Mononuclear cell (primary cell): ENCODE measurements around the gene SIAH1. TPM values are rescaled to one million over a fixed set of nuclear protein-coding genes. Genes with fewer than 3 reads are reported as not detected.
"Not testable (repeated sequence)": the region's sequence is repeated elsewhere in the genome, so short reads cannot be mapped to it uniquely, and the experiment has no call there.

Experiments used
- H3K27me3 ChIP-seq: 2 replicates; pipeline ENCODE4 v1.6.0; 2011; ENCODE audit warnings: low read length, control low read depth; ENCODE audit not compliant: insufficient read depth
- H3K4me1 ChIP-seq: 2 replicates; pipeline ENCODE4 v1.5.1; 2011; ENCODE audit warnings: mild to moderate bottlenecking, low read length, control low read depth; ENCODE audit not compliant: insufficient read depth
- H3K4me3 ChIP-seq: 2 replicates; pipeline ENCODE4 v1.5.1; 2011; ENCODE audit warnings: mild to moderate bottlenecking, low read length, moderate library complexity
- H3K9me3 ChIP-seq: 2 replicates; pipeline ENCODE4 v1.5.1; 2011; ENCODE audit warnings: low read depth, mild to moderate bottlenecking, control low read depth, low read length
- total RNA-seq: library from RNA; depleted of rRNA; stranded (reverse); fragments of >200 nt; gene quantifications from one replicate; pipeline ENCODE4 v1.2.3, GENCODE V29; 2012

Gene SIAH1
- total RNA-seq, 1 donor = 67.7 TPM

DNA sequence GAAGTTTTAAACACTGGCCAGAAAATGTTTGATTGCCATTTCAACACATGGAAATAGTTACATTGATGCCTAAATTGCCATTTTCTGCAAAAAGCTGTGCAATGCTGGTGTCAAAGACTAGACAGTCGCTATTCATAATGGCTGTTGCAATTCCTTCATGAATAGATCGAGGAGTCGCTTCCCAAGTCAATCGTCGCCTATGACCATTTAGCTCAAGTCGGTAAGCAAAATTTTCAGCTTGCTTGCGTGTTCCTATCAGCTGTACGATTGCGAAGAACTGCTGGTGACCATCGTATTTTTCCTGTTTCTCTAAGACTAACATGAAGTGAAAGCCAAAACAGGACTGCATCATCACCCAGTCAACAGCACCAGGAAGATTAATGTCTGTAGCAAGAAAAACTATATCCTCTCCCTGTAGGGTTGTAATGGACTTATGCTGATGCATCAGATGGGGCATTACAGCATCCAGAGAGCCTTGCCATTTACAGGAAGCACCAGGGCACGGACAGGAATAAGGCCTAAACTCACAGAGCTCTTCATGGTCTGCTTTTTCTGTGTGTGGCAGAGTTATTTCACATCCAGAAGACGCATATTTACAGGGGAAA lies 23.6 kb downstream of the SIAH1 start:
- H3K27me3 ChIP-seq = no peaks in the 10 kb centered on the region
- H3K9me3 ChIP-seq = no peaks in the 10 kb centered on the region
- H3K4me3 ChIP-seq = no peak overlapping the region
- H3K4me1 ChIP-seq = peaks cover 13% of the 10 kb centered on the region

DNA sequence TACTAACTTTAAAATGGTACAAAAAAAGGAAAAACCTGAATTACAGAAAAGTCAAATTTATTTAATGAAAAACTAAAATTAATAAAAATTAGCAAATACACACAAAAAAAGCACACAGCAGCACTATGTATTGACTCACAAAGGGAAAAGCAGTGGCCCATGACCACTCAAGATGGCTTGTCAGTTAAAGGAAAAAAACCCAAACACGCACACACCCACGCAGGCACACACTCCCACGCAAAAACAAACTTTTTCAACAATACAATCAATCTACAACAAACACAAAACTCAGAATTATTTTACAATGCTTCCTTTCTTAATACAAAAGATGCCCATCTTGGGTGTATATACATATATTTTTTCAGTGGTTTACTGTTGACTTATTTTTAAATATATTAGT lies 24.2 kb downstream of the SIAH1 start:
- no peaks in the 10 kb centered on the region for H3K27me3 ChIP-seq
- H3K9me3 ChIP-seq = no peaks in the 10 kb centered on the region

DNA sequence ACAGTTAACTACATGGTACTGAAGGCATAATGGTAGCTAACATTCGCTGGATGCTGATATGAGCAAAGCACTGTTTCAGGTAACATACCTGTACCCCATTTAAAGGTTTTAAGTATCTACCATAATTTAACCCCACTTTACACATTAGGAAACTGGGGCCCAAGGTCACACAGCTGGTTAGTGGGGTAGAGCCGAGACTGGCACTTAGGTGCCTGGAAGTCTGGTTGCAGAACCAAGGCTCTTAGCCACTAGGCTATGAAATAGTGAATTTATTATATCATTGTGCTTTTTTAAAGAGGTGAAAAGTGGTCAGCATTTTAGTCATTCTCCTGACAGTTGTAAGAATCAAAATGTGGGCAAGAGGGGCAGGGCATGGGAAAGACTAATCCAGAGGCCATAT lies 25.2 kb downstream of the SIAH1 start:
- H3K27me3 ChIP-seq = no peaks in the 10 kb centered on the region

More for the DNA sequence above, 24.2 kb downstream of the SIAH1 start:
- H3K4me1 ChIP-seq = peaks cover 9% of the 10 kb centered on the region
- H3K4me3 ChIP-seq = no peak overlapping the region

DNA sequence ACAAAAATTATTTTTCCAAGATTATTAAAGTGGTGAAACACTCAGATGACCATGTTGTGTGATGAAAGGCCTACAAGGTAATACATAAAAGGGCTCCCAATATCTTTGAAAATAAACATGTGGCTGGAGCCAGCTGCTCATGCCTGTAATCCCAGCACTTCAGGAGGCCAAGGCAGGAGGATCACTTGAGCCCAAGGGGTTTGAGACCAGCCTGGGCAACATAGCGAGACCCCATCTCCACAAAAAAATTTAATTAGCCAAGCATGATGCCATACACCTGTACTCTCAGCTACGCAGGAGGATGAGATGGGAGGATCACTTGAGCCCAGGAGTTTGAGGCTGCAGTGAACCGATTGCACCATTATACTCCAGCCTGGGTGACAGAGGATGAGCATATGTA lies 26.8 kb downstream of the SIAH1 start:
- no peaks in the 10 kb centered on the region for H3K27me3 ChIP-seq
- H3K4me3 ChIP-seq = no peak overlapping the region
- no peaks in the 10 kb centered on the region for H3K9me3 ChIP-seq
- peaks cover 4% of the 10 kb centered on the region for H3K4me1 ChIP-seq

More for the DNA sequence above, 25.2 kb downstream of the SIAH1 start:
- Histone ChIP-seq H3K4me3 (no peak overlapping the region), H3K9me3 (no peaks in the 10 kb centered on the region), H3K4me1 (peaks cover 1% of the 10 kb centered on the region)

DNA sequence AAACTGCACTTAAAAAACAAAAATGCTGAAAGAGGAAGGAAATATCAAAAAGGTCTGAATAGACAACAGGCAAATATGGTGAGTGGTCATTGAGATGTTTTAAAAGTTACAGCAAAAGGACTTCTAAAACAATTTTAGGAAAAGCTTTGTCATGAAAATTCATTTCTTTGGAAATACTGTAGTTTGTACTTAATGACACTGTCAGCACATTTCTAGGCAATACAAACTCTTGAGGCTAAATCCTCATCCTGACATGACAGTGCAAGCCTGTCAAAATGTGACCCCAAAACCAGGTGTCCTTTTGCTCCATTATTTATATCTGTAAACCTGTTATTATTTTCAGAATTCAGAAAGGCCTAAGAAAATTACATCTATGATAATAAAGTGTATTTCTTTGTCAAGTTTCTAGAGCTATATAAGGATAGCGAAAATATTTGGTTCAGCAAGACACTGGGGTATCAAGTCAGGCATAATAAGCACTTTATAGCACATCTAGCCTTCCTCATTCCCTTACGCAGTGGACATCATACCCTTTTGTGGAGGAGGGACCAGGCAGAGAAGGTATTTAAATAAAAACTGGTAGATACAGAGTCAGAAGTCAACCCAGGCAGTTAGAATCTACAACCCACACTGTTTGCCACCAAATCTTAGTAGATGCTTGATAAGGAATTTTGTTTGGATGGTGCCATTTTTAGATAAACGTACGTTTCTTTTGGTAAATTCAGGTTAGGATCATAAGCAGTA lies 28.4 kb downstream of the SIAH1 start:
- Histone ChIP-seq H3K4me3 (no peak overlapping the region), H3K4me1 (peaks cover 4% of the 10 kb centered on the region), H3K9me3 (no peaks in the 10 kb centered on the region), H3K27me3 (no peaks in the 10 kb centered on the region)

DNA sequence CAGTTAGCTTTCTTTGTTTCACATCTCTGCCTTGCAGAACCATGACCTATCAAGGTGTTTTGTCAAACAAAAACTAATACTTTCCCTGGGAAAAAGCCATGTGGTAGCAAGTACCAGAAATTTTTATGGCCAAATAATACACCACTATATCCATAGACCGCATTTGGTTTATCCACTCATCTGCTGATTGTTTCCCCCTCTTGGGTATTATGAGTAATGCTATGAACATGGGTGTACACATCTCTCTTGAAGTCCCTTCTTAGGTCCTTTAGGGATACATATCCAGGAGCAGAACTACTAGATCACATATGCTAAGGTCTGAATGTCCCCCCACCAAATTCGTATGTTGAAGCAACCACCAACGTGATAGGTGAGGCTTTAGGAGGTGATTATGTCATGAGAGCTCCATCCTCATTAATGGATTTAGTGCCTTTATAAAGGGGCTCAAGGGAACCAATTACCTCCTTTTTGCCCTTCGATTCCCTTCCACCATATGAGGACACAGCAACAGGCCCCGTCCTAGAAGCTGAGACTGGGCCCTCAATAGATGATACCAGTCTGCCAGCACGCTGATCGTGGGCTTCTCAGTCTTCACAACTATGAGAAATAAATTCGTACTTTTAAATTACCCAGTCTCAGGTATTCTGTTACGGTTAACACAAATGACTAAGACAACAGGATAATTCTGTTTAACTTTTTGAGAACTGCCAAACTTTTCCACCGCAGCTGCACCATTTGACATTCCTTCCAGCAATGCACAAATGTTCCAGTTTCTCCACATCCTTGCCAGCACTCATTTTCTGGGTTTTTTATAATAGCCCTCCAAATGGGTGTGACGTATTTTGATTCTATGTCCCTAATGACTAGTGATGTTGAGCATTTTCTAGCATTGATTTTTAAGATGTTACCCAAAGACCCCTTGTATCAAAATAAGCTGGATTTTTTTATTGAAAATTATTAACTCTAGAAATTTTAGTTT lies 30.0 kb downstream of the SIAH1 start:
- no peaks in the 10 kb centered on the region for H3K27me3 ChIP-seq
- H3K9me3 ChIP-seq = no peaks in the 10 kb centered on the region
- peaks cover 4% of the 10 kb centered on the region for H3K4me1 ChIP-seq
- no peak overlapping the region for H3K4me3 ChIP-seq

DNA sequence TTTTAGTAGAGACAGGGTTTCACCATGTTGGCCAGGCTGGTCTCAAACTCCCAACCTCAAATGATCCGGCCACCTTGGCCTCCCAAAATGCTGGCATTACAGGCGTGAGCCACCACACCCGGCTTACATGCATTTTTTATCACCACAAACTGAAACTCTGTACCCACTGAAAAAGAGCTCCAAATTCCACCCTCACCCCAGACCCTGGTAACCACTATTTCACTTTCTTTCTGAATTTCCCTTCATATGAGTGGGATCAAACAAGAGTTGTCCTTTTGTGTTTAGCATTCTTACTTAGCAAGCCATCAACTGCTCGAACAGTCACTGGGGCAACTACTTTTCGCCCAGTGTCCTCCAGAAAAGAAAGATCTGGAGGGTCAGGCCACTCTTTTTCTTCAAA lies 30.8 kb downstream of the SIAH1 start:
- H3K4me3 ChIP-seq, H3K4me1 ChIP-seq, H3K9me3 ChIP-seq, H3K27me3 ChIP-seq: not testable (repeated sequence)

DNA sequence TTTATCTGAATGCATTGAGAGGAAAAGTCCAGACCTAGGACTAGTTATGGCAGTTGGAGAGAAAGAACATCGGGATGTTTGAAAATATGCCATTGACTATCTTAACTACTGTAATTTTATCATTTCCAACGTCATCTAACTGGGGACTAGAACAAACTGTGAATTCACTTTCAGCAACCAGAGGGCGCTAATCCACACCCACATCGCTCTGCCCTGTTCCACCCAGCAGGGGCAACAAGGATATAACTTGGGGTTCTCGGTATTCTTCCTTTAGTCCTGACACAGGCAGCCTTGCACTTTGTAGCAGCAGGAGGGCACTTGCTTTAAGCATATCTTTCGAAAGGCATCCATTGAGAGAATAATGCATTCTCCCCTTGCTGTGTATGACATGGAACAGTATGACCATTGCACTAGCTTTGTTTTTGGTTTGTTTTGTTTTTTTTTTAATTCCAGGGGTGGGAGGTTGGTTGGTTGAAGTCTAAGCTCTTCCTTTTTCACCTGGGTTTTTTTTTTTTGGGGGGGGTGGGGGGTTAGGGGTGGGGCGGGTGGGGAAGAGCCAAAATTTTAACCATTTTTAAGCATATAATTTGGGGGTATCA lies 31.5 kb downstream of the SIAH1 start:
- H3K4me1 ChIP-seq = peaks cover 4% of the 10 kb centered on the region
- H3K4me3 ChIP-seq = no peak overlapping the region
- no peaks in the 10 kb centered on the region for H3K9me3 ChIP-seq
- H3K27me3 ChIP-seq = no peaks in the 10 kb centered on the region

DNA sequence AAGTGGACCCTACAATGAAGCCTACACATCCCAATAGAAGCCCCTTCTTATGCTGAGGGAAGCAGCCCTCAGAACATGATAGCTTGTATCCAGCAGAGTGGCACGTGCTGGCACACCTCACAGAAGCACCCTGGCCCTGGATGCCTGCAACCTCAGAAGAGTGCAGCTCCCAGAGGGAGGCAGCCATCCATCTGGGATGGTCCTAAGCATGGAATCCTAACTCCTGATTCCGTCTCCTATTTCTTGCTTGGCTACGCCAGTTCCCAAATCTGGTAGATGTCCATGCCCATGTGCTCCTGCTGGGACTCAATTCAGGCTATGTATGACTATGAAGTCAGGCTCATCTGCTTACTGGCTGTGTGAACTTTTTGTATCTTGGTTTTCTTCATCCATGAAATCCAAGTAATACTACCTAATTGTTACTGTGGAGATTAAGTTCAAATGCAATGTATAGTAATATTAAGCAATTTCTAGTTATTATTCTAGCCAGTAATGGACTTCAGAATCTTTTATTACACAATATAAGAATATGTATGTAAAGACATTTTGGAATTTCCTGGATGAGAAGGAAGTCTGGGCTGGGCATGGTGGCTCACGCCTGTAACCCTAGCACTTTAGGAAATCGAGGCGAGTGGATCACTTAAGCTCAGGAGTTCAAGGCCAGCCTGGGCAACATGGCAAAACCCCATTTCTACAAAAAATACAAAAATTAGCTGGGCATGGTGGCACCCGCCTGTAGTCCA lies 32.4 kb downstream of the SIAH1 start:
- Histone ChIP-seq H3K4me1 (peaks cover 4% of the 10 kb centered on the region), H3K27me3 (no peaks in the 10 kb centered on the region), H3K4me3 (no peak overlapping the region), H3K9me3 (no peaks in the 10 kb centered on the region)

DNA sequence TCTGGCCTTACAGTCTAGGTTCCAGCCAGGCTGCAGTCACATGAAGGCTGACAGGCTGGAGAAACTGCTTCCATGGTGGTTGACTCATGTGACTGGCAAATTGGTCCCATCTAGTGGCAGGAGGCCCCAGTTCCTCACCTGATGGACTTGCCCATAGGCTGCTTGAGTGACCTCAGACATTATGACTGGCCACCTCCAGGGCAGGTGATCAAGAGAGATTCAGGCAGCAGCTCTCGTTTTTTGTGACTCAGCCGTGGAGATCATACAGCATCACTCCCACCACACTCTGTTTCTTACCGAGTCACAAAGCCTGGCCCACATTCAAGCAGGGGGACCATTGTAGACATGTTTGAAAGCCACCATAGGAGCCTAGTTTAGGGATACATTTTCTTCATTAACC lies 34.5 kb downstream of the SIAH1 start:
- peaks cover 4% of the 10 kb centered on the region for H3K4me1 ChIP-seq
- H3K4me3 ChIP-seq = no peak overlapping the region
- no peaks in the 10 kb centered on the region for H3K27me3 ChIP-seq
- no peaks in the 10 kb centered on the region for H3K9me3 ChIP-seq

DNA sequence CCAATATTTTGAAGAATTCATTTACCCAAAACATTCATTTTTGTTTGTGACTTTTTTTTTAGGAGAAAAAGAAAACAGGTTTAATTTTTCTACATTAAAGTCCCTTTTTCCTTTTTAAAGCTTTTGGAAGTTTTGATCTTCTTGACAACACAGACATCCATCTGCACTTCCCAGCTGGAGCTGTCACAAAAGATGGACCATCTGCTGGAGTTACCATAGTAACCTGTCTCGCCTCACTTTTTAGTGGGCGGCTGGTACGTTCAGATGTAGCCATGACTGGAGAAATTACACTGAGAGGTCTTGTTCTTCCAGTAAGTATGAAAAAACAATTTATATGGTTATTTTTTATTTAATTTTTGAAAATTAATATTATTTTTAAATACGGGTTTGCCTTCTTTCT lies 37.2 kb downstream of the SIAH1 start:
- Histone ChIP-seq H3K9me3 (no peaks in the 10 kb centered on the region), H3K4me3 (no peak overlapping the region), H3K4me1 (no peaks in the 10 kb centered on the region), H3K27me3 (no peaks in the 10 kb centered on the region)

DNA sequence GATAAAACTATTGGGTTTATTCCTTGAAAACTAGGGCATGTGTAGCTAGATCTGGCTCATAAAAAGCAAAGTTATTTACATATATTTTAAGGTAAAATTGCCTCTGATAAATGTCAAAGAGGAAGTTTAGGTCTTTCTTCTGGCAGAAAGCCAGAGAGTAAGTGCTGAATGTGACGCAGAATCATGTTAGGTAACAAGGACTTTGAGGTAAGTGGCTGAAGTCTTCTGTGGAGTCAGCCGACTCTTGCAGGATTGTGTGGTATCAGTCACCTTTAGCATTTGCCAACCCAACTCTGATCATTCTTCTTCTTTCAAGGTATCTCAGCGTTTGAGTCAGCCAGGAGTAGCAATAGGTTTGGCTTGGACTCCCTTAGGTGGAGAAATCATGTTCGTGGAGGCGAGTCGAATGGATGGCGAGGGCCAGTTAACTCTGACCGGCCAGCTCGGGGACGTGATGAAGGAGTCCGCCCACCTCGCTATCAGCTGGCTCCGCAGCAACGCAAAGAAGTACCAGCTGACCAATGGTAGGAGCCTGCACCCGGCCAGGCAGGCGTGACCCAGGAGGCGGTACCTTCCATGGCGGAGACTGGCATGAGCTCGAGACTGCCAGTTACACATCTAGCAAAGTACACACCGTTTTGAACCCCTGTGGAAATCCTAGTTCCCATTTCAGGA lies 37.9 kb downstream of the SIAH1 start:
- H3K4me3 ChIP-seq = no peak overlapping the region
- H3K27me3 ChIP-seq = no peaks in the 10 kb centered on the region
- no peaks in the 10 kb centered on the region for H3K9me3 ChIP-seq
- no peaks in the 10 kb centered on the region for H3K4me1 ChIP-seq

DNA sequence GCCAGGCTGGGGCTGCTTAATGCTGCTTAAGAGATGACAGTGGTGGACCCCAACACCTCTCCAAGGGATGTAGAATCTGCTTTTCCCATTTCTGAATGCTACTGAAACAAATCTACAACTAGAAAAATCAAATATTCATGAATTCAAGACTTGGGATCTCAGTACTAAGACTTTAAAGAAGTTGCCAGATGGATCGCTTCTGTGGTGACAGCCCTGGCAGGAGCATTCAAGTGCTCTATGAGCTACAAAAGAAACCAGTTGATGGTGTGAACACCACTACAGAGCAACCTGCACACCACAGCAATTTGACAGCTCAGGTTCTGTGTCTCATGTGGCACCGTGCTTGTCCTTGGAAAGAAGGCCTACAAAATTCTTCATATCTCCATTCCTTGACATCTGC lies 42.6 kb downstream of the SIAH1 start:
- H3K9me3 ChIP-seq = no peaks in the 10 kb centered on the region
- no peaks in the 10 kb centered on the region for H3K4me1 ChIP-seq
- H3K4me3 ChIP-seq = no peak overlapping the region
- H3K27me3 ChIP-seq = no peaks in the 10 kb centered on the region

DNA sequence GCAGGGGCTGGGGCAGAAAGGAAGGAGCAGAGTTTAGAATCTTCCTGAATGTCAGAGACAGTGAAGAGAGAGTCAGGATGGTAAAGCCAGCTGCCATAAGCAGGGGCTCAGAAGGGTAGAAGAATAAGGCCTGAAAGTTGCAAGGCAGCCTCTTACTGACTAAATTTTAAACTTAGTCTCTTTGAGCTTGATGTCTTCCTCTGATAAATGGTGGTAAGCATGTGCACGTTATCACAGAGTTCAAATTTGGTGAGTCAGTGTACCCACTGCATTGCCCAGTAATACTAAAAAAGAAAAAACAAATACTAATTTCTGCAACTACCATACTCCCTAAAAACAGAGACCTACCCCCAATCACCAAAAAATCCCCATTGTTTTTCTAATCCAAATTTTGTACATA lies 45.2 kb downstream of the SIAH1 start:
- H3K4me3 ChIP-seq = no peak overlapping the region
- H3K4me1 ChIP-seq = no peaks in the 10 kb centered on the region
- no peaks in the 10 kb centered on the region for H3K9me3 ChIP-seq
- no peaks in the 10 kb centered on the region for H3K27me3 ChIP-seq
